H1 (cell line): ENCODE data around the gene TRAPPC2B. TPM values are rescaled to one million over a fixed set of nuclear protein-coding genes. Genes with fewer than 3 reads are reported as not detected.

ENCODE experiments used
- CTCF ChIA-PET: fragments of 300-600 bp; sonication (Branson Sonifier 250); formaldehyde crosslinking; loops from one replicate; lab custom pipeline; 2021; ENCODE audit not compliant: partially characterized antibody; lab: Charles Lee
- POLR2A ChIA-PET: fragments of 300-600 bp; sonication (Branson Sonifier 250); formaldehyde crosslinking; loops from one replicate; lab custom pipeline; 2021; ENCODE audit warnings: inconsistent platforms; ENCODE audit not compliant: partially characterized antibody; lab: Charles Lee
- DNase-seq, 2 experiments: peaks; one replicate each; pipeline versions ENCODE4 v3.0.0 to v3.0.0-alpha.2; 2010 to 2022; ENCODE audit warnings: low spot score in 2 of 2, low read depth in 1 of 2, mixed read lengths in 1 of 2
- FAIRE-seq: peaks from 2 replicates; lab custom pipeline; 2011; peaks lifted over from hg19 to GRCh38; lab: Jason Lieb, UNC
- H2AFZ ChIP-seq: 2 replicates; pipeline ENCODE4 v1.8.1; 2012; ENCODE audit warnings: low read length, inconsistent platforms
- H2AK5ac ChIP-seq: 2 replicates; pipeline ENCODE4 v1.6.1; 2013; ENCODE audit warnings: low read depth, low read length
- H2BK120ac ChIP-seq: replicated peaks from 2 replicates; pipeline ENCODE3; 2013; ENCODE audit warnings: low read depth, low read length, inconsistent platforms
- H2BK12ac ChIP-seq: 2 replicates; pipeline ENCODE4 v1.6.1; 2013; ENCODE audit warnings: low read depth, low read length
- H2BK15ac ChIP-seq: 2 replicates; pipeline ENCODE4 v1.6.1; 2013; ENCODE audit warnings: low read length
- H2BK20ac ChIP-seq: 2 replicates; pipeline ENCODE4 v1.6.1; 2013; ENCODE audit warnings: low read length
- H2BK5ac ChIP-seq: 2 replicates; pipeline ENCODE4 v1.6.1; 2013; ENCODE audit warnings: low read depth, low read length
- H3K14ac ChIP-seq: 2 replicates; pipeline ENCODE4 v1.6.1; 2013; ENCODE audit warnings: inconsistent platforms; ENCODE audit not compliant: insufficient read length
- H3K18ac ChIP-seq: 2 replicates; pipeline ENCODE4 v1.6.1; 2013; ENCODE audit warnings: low read length; ENCODE audit errors: extremely low read depth
- H3K23ac ChIP-seq: 2 replicates; pipeline ENCODE4 v1.6.1; 2013; ENCODE audit warnings: inconsistent platforms; ENCODE audit not compliant: insufficient read length
- H3K23me2 ChIP-seq: 2 replicates; pipeline ENCODE4 v1.6.1; 2013; ENCODE audit warnings: low read depth, low read length
- H3K27ac ChIP-seq: 2 replicates; pipeline ENCODE4 v1.6.1; 2011; ENCODE audit warnings: low read depth, low read length, inconsistent platforms
- H3K27me3 ChIP-seq, 4 experiments: replicated peaks in 1 of 4; 1 replicate in 1 of 4; 2 replicates in 3 of 4; pipeline versions ENCODE4 v1.6.1 to v1.8.1; 2011 to 2013; ENCODE audit warnings: low read length in 3 of 4, mild to moderate bottlenecking in 3 of 4, inconsistent platforms in 2 of 4, mixed read lengths in 2 of 4, moderate library complexity in 1 of 4; ENCODE audit not compliant: control insufficient read depth in 3 of 4, insufficient read depth in 3 of 4; ENCODE audit errors: extremely low read depth in 1 of 4
- H3K36me3 ChIP-seq, 4 experiments: 2 replicates each; pipeline versions ENCODE4 v1.6.1 to v1.8.1; 2011 to 2013; ENCODE audit warnings: mild to moderate bottlenecking in 4 of 4, low read length in 3 of 4, moderate library complexity in 2 of 4, control low read depth in 1 of 4, inconsistent platforms in 1 of 4; ENCODE audit not compliant: insufficient read depth in 4 of 4, control insufficient read depth in 2 of 4
- H3K4ac ChIP-seq: replicated peaks from 2 replicates; pipeline ENCODE3; 2013; ENCODE audit warnings: low read length, low read depth, mixed read lengths, inconsistent platforms; ENCODE audit not compliant: insufficient read length
- H3K4me1 ChIP-seq, 4 experiments: replicated peaks in 1 of 4; 1 replicate in 1 of 4; 2 replicates in 3 of 4; pipeline versions ENCODE4 v1.6.1 to v1.8.1; 2011 to 2013; ENCODE audit warnings: low read length in 3 of 4, inconsistent platforms in 2 of 4, mixed read lengths in 1 of 4; ENCODE audit not compliant: insufficient read depth in 4 of 4, control insufficient read depth in 3 of 4
- H3K4me2 ChIP-seq, 2 experiments: 2 replicates each; pipeline versions ENCODE4 v1.6.1 to v1.8.1; 2011 to 2013; ENCODE audit warnings: low read depth in 2 of 2, low read length in 2 of 2, control low read depth in 1 of 2, inconsistent platforms in 1 of 2, mild to moderate bottlenecking in 1 of 2; ENCODE audit not compliant: insufficient read depth in 1 of 2
- H3K4me3 ChIP-seq, 4 experiments: fragments of 200-600, 300-600 bp in 1 of 4; sonication (generic), shearing (Covaris generic), sonication (Bioruptor Twin) in 1 of 4; 2 replicates each; pipeline versions ENCODE4 v1.5.1 to v1.8.1; 2011 to 2016; ENCODE audit warnings: low read length in 4 of 4, low read depth in 3 of 4, control low read depth in 2 of 4, inconsistent platforms in 2 of 4, mild to moderate bottlenecking in 2 of 4, mixed read lengths in 1 of 4, moderate library complexity in 1 of 4; ENCODE audit not compliant: insufficient read depth in 2 of 4; ENCODE audit errors: extremely low read depth in 1 of 4
- H3K56ac ChIP-seq: replicated peaks from 2 replicates; pipeline ENCODE3; 2013; ENCODE audit warnings: low read depth, mild to moderate bottlenecking, mixed read lengths, low read length, inconsistent platforms; ENCODE audit not compliant: insufficient read length
- H3K79me1 ChIP-seq: 2 replicates; pipeline ENCODE4 v1.6.1; 2013; ENCODE audit warnings: low read depth, low read length, control low read depth
- H3K79me2 ChIP-seq, 2 experiments: 2 replicates each; pipeline versions ENCODE4 v1.6.1 to v1.8.1; 2012 to 2013; ENCODE audit warnings: low read length in 2 of 2, mild to moderate bottlenecking in 2 of 2, inconsistent platforms in 1 of 2; ENCODE audit not compliant: insufficient read depth in 2 of 2, control insufficient read depth in 1 of 2
- H3K9ac ChIP-seq, 4 experiments: replicated peaks in 1 of 4; 1 replicate in 1 of 4; 2 replicates in 3 of 4; pipeline versions ENCODE4 v1.6.1 to v1.8.1; 2011 to 2013; ENCODE audit warnings: low read depth in 3 of 4, low read length in 3 of 4, control low read depth in 2 of 4, mild to moderate bottlenecking in 2 of 4, moderate library complexity in 2 of 4, inconsistent platforms in 1 of 4; ENCODE audit errors: extremely low read depth in 1 of 4
- H3K9me3 ChIP-seq, 2 experiments: 2 replicates each; pipeline versions ENCODE4 v1.6.1 to v1.8.1; 2012 to 2013; ENCODE audit warnings: mild to moderate bottlenecking in 2 of 2, moderate library complexity in 2 of 2, control low read depth in 1 of 2, inconsistent platforms in 1 of 2, low read depth in 1 of 2, low read length in 1 of 2, mixed read lengths in 1 of 2; ENCODE audit not compliant: insufficient read depth in 2 of 2
- H4K20me1 ChIP-seq, 2 experiments: replicated peaks in 1 of 2; 2 replicates each; pipeline versions ENCODE3 to v1.8.1; 2011 to 2013; ENCODE audit warnings: inconsistent platforms in 2 of 2, low read length in 2 of 2, mild to moderate bottlenecking in 1 of 2; ENCODE audit not compliant: insufficient read depth in 2 of 2, control insufficient read depth in 1 of 2
- H4K5ac ChIP-seq: 2 replicates; pipeline ENCODE4 v1.6.1; 2013; ENCODE audit warnings: low read length, low read depth, mixed read lengths, inconsistent platforms; ENCODE audit not compliant: insufficient read length
- H4K8ac ChIP-seq: 2 replicates; pipeline ENCODE4 v1.8.0; 2013; ENCODE audit warnings: mild to moderate bottlenecking, moderate library complexity, low read length, inconsistent platforms; ENCODE audit not compliant: insufficient read depth; ENCODE audit errors: extremely low read depth
- H4K91ac ChIP-seq: replicated peaks from 2 replicates; pipeline ENCODE3; 2013; ENCODE audit warnings: low read length, mixed read lengths, inconsistent platforms; ENCODE audit not compliant: insufficient read length
- CBX8 ChIP-seq: fragments of 300-800, 300-1000 bp; sonication (generic); IDR thresholded peaks from 2 replicates; pipeline ENCODE4 v1.7.1; 2016; ENCODE audit warnings: low read depth, low read length, borderline replicate concordance
- SAP30 ChIP-seq: fragments of 300-600 bp; sonication (generic); IDR thresholded peaks from 2 replicates; pipeline ENCODE4 v1.7.1; 2012; ENCODE audit warnings: low read length, moderate library complexity, mild to moderate bottlenecking, inconsistent platforms; ENCODE audit not compliant: insufficient read depth, insufficient replicate concordance
- SIX5 ChIP-seq: IDR thresholded peaks from 2 replicates; pipeline ENCODE4 v1.6.1; 2011; ENCODE audit warnings: mild to moderate bottlenecking, low read depth, low read length
- SP1 ChIP-seq: IDR thresholded peaks from 2 replicates; pipeline ENCODE4 v1.6.1; 2011; ENCODE audit warnings: low read depth, low read length
- YY1 ChIP-seq: IDR thresholded peaks from 2 replicates; pipeline ENCODE4 v1.6.1; 2011; ENCODE audit warnings: low read depth, mild to moderate bottlenecking, low read length
- WGBS, 2 experiments: shearing (Covaris generic) in 1 of 2; methylation state at CpG; one replicate each; pipeline versions ENCODE4 v1.1.6 to v1.1.7; 2013 to 2015; ENCODE audit warnings: low lambda C conversion rate in 2 of 2, mixed read lengths in 2 of 2, inconsistent platforms in 1 of 2, low coverage in 1 of 2, missing lambda C conversion rate in 1 of 2; ENCODE audit not compliant: insufficient replicate concordance in 2 of 2, insufficient coverage in 1 of 2, insufficient read length in 1 of 2; ENCODE audit errors: extremely low coverage in 1 of 2, missing lambda C conversion rate in 1 of 2; 5-methylcytosine and 5-hydroxymethylcytosine counted together
- polyA plus RNA-seq, 7 experiments: library from polyadenylated mRNA; depleted of rRNA in 3 of 7; stranded (reverse) in 5 of 7; unstranded in 2 of 7; fragments of >200 nt in 5 of 7; fragments of 200-250 nt in 2 of 7; gene quantifications; 1 replicate in 5 of 7; 2 replicates in 1 of 7; 4 replicates in 1 of 7; pipeline versions ENCODE4 v1.2.1 to v1.2.3, GENCODE V29; 2011 to 2013; ENCODE audit warnings: missing spikeins in 2 of 7, mixed read lengths in 2 of 7
- total RNA-seq: library from RNA; stranded (reverse); fragmentation: NEBNext Ultra II Directional; extraction: Animal tissue kit (Norgen Biotek cat#: 25700); gene quantifications from 2 replicates; pipeline ENCODE4 v1.2.1, GENCODE V29; 2021
- TF ChIP-seq, protein P1 (sequence below), 3 experiments: IDR thresholded peaks; 1 replicate in 2 of 3; 2 replicates in 1 of 3; pipeline versions ENCODE4 v1.5.1 to v1.6.1; 2011; ENCODE audit warnings: low read length in 3 of 3, mild to moderate bottlenecking in 3 of 3, inconsistent platforms in 2 of 3, low read depth in 1 of 3, moderate library complexity in 1 of 3; ENCODE audit not compliant: insufficient read depth in 1 of 3; ENCODE audit errors: control extremely low read depth in 1 of 3

The TRAPPC2B gene
- total and polyA plus RNA-seq, 2 of the 8 experiments (the other 6 are each of a cell fraction or from before 2014, with no cell fraction given): 8.7 to 28.3 TPM

DNA sequence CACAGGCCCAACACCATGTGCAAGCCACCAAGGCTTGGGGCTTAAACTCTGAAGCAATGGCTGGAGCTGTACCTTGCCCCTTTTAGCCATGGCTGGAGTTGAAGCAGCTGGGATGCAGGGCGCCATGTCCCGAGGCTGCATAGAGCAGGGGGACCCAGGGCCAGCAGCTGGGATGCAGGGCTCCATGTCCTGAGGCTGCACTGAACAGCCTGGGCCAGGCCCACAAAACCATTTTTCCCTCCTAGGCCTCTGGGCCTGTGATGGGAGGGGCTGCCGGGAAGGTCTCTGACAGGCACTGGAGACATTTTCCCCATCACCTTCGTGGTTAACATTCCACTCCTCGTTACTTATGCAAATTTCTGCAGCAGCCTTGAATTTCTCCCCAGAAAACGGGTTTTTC is 10.8 kb downstream of the TRAPPC2B start:
- Histone ChIP-seq H2BK12ac (no peak overlapping the region), H2AK5ac (no peak overlapping the region), H3K4ac (no peak overlapping the region), H3K4me2 (no peak overlapping the region), H4K5ac (no peak overlapping the region), H4K91ac (no peak overlapping the region), H2BK5ac (no peak overlapping the region), H3K79me2 (no peaks in the 10 kb centered on the region), H4K20me1 (no peaks in the 10 kb centered on the region), H3K27me3 (no peaks in the 10 kb centered on the region), H3K27ac (no peak overlapping the region), H3K14ac (no peak overlapping the region), H3K4me1 (no peaks in the 10 kb centered on the region), H3K79me1 (no peaks in the 10 kb centered on the region), H3K36me3 (peaks cover 0 to 32% (median 0%) of the 10 kb centered on the region in 4 experiments; a peak in 3 of 8 replicates), H3K4me3 (no peak overlapping the region), H3K18ac (no peak overlapping the region), H3K56ac (no peak overlapping the region), H2BK15ac (no peak overlapping the region), H3K9me3 (peaks cover 35 to 37% of the 10 kb centered on the region in 2 experiments), H2AFZ (no peak overlapping the region), H2BK20ac (no peak overlapping the region), H3K23ac (no peak overlapping the region), H3K23me2 (no peaks in the 10 kb centered on the region), H4K8ac (no peak overlapping the region), H2BK120ac (no peak overlapping the region), H3K9ac (no peak overlapping the region)
- CTCF ChIA-PET: no interaction called here
- DNase-seq: no peak
- TF ChIP-seq, protein P1, sequence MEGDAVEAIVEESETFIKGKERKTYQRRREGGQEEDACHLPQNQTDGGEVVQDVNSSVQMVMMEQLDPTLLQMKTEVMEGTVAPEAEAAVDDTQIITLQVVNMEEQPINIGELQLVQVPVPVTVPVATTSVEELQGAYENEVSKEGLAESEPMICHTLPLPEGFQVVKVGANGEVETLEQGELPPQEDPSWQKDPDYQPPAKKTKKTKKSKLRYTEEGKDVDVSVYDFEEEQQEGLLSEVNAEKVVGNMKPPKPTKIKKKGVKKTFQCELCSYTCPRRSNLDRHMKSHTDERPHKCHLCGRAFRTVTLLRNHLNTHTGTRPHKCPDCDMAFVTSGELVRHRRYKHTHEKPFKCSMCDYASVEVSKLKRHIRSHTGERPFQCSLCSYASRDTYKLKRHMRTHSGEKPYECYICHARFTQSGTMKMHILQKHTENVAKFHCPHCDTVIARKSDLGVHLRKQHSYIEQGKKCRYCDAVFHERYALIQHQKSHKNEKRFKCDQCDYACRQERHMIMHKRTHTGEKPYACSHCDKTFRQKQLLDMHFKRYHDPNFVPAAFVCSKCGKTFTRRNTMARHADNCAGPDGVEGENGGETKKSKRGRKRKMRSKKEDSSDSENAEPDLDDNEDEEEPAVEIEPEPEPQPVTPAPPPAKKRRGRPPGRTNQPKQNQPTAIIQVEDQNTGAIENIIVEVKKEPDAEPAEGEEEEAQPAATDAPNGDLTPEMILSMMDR (IDR thresholded peaks at IDR 0.05; ENCODE audit: control extremely low read depth in 1 of 3, insufficient read depth in 1 of 3, low read depth in 1 of 3, low read length in 3 of 3): no peak
- TF ChIP-seq YY1 (no peak), CBX8 (no peak), SAP30 (no peak), SIX5 (no peak), SP1 (no peak)
- POLR2A ChIA-PET: no interaction called here
- no peak for FAIRE-seq
- WGBS, 2 experiments: 93% methylated on average over 6 of the region's 6 CpGs; no CpG with 5 or more reads in 1 of the 2 experiments
